GM11168 (cell line): ENCODE results near the gene CAMK1D.

Experiments
- in situ Hi-C: fragments of 300-500 bp; cut with MboI; formaldehyde crosslinking; loops from one replicate; pipeline ENCODE4 v1.12.0; 2022; ENCODE audit warnings: low sequenced_read_pairs; ENCODE audit not compliant: unreplicated experiment

CAMK1D gene

GRCh38 chr10:12577610-12578009 lies 228.3 kb downstream of the CAMK1D start:
- in situ Hi-C loops: no loop called here

- in situ Hi-C loops: no loop called here
Measured at GRCh38 chr10:12579954-12580858, 230.9 kb downstream of the CAMK1D start.

- in situ Hi-C loops: no loop called here
Measured at GRCh38 chr10:12583891-12584595, 234.7 kb downstream of the CAMK1D start.

- in situ Hi-C loops: no loop called here
Measured at GRCh38 chr10:12586741-12587140, 237.4 kb downstream of the CAMK1D start.

- in situ Hi-C loops: no loop called here
Measured at GRCh38 chr10:12587451-12587888, 238.1 kb downstream of the CAMK1D start.

- in situ Hi-C loops: no loop called here
Measured at GRCh38 chr10:12588091-12588860, 238.9 kb downstream of the CAMK1D start.

- in situ Hi-C loops: no loop called here
Measured at GRCh38 chr10:12589291-12589690, 239.9 kb downstream of the CAMK1D start.

- in situ Hi-C loops: no loop called here
Measured at GRCh38 chr10:12589791-12590190, 240.4 kb downstream of the CAMK1D start.

GRCh38 chr10:12590675-12591659 lies 241.6 kb downstream of the CAMK1D start:
- in situ Hi-C loops: no loop called here

GRCh38 chr10:12592967-12593366 lies 243.6 kb downstream of the CAMK1D start:
- in situ Hi-C loops: no loop called here

- in situ Hi-C loops: no loop called here
Measured at GRCh38 chr10:12594448-12594944, 245.1 kb downstream of the CAMK1D start.

- in situ Hi-C loops: no loop called here
Measured at GRCh38 chr10:12595936-12596576, 246.7 kb downstream of the CAMK1D start.

GRCh38 chr10:12597176-12597575 lies 247.8 kb downstream of the CAMK1D start:
- in situ Hi-C loops: no loop called here

- in situ Hi-C loops: no loop called here
Measured at GRCh38 chr10:12597788-12598765, 248.7 kb downstream of the CAMK1D start.

- in situ Hi-C loops: no loop called here
Measured at GRCh38 chr10:12600652-12601051, 251.3 kb downstream of the CAMK1D start.

- in situ Hi-C loops: no loop called here
Measured at GRCh38 chr10:12602521-12602920, 253.2 kb downstream of the CAMK1D start.

GRCh38 chr10:12603766-12604470 lies 254.6 kb downstream of the CAMK1D start:
- in situ Hi-C loops: no loop called here
